ENCODE measurements around the gene LRP1B.

- TF ChIP-seq EP300 (IDR thresholded peaks at IDR 0.05): no peak
- TF ChIP-seq CTCF (IDR thresholded peaks at IDR 0.05): no peak
Observed at GRCh38 chr2:140994856-140995255, 1136.0 kb downstream of the LRP1B start.

Measured in tibial nerve (tissue), 4 donors.